Neural cell (in vitro differentiated cells): ENCODE data around the gene CSAD. TPM values are rescaled to one million over a fixed set of nuclear protein-coding genes. Genes with fewer than 3 reads are reported as not detected.

Experiments
- H2AFZ ChIP-seq: fragments of 200-600, 300-800 bp; sonication (generic), shearing (Covaris generic); 2 replicates; pipeline ENCODE4 v1.6.0; 2014; ENCODE audit warnings: low read depth, mild to moderate bottlenecking, antibody characterized with exemption, low read length, moderate library complexity
- H3F3A ChIP-seq: fragments of 200-600 bp; shearing (Covaris generic); 2 replicates; pipeline ENCODE4 v1.6.1; 2016; ENCODE audit warnings: mild to moderate bottlenecking, moderate library complexity, mixed read lengths, antibody characterized with exemption, low read length; ENCODE audit not compliant: insufficient read depth, poor library complexity, severe bottlenecking
- H3K27ac ChIP-seq: fragments of 200-600, 300-800 bp; sonication (generic), shearing (Covaris generic); 2 replicates; pipeline ENCODE4 v1.5.1; 2014; ENCODE audit warnings: mild to moderate bottlenecking, low read length, moderate library complexity
- H3K27me3 ChIP-seq: fragments of 300-800, 200-600 bp; sonication (generic), shearing (Covaris generic); 2 replicates; pipeline ENCODE4 v1.6.0; 2014; ENCODE audit warnings: mild to moderate bottlenecking, low read depth, low read length, moderate library complexity; ENCODE audit not compliant: insufficient read depth
- H3K36me3 ChIP-seq: fragments of 300-800, 200-600 bp; sonication (generic), shearing (Covaris generic); 2 replicates; pipeline ENCODE4 v1.5.1; 2014; ENCODE audit warnings: mild to moderate bottlenecking, antibody characterized with exemption, low read length, moderate library complexity; ENCODE audit not compliant: insufficient read depth
- H3K4me2 ChIP-seq: fragments of 300-800, 200-600 bp; sonication (generic), shearing (Covaris generic); 2 replicates; pipeline ENCODE4 v1.6.0; 2014; ENCODE audit warnings: mild to moderate bottlenecking, low read length
- H3K4me3 ChIP-seq: fragments of 300-800, 200-600 bp; sonication (generic), shearing (Covaris generic); 2 replicates; pipeline ENCODE4 v1.5.1; 2014; ENCODE audit warnings: mild to moderate bottlenecking, low read length, moderate library complexity
- H3K79me2 ChIP-seq: fragments of 200-600 bp; shearing (Covaris generic); replicated peaks from 2 replicates; pipeline ENCODE4 v1.6.0; 2014; ENCODE audit warnings: mild to moderate bottlenecking, low read length, moderate library complexity; ENCODE audit not compliant: insufficient read depth
- H3K9ac ChIP-seq: fragments of 300-800, 200-600 bp; sonication (generic), shearing (Covaris generic); 2 replicates; pipeline ENCODE4 v1.6.1; 2016; ENCODE audit warnings: mild to moderate bottlenecking, low read length, mixed read lengths
- H3K9me2 ChIP-seq: fragments of 200-600 bp; shearing (Covaris generic); 2 replicates; pipeline ENCODE4 v1.6.1; 2016; ENCODE audit warnings: mild to moderate bottlenecking, low read length, mixed read lengths; ENCODE audit not compliant: insufficient read depth
- H3K9me3 ChIP-seq: fragments of 200-600, 300-800 bp; sonication (generic), shearing (Covaris generic); 2 replicates; pipeline ENCODE4 v1.6.1; 2016; ENCODE audit warnings: mild to moderate bottlenecking, mixed run types, low read length, moderate library complexity, mixed read lengths
- H4K20me1 ChIP-seq: fragments of 200-600 bp; shearing (Covaris generic); 2 replicates; pipeline ENCODE4 v1.6.1; 2016; ENCODE audit warnings: mild to moderate bottlenecking, mixed run types; ENCODE audit not compliant: insufficient read depth
- EP300 ChIP-seq: fragments of 450-650 bp; conservative IDR thresholded peaks from 2 replicates; pipeline ENCODE4 v1.6.1; 2014; ENCODE audit warnings: antibody characterized with exemption, mild to moderate bottlenecking, moderate library complexity; ENCODE audit not compliant: poor library complexity, severe bottlenecking
- EZH2 ChIP-seq: fragments of 200-600, 300-800 bp; shearing (Covaris generic), sonication (generic); IDR thresholded peaks from 2 replicates; pipeline ENCODE4 v1.6.1; 2014; ENCODE audit warnings: antibody characterized with exemption, low read length, borderline replicate concordance, mild to moderate bottlenecking; ENCODE audit not compliant: insufficient read depth, poor library complexity, severe bottlenecking
- MXI1 ChIP-seq: fragments of 450-650 bp; conservative IDR thresholded peaks from 2 replicates; pipeline ENCODE4 v1.6.1; 2014; ENCODE audit warnings: antibody characterized with exemption, mild to moderate bottlenecking; ENCODE audit not compliant: poor library complexity, severe bottlenecking
- POLR2AphosphoS5 ChIP-seq: IDR thresholded peaks from 2 replicates; pipeline ENCODE4 v1.6.1; 2012
- RAD21 ChIP-seq: fragments of 450-650 bp; conservative IDR thresholded peaks from 2 replicates; pipeline ENCODE4 v1.6.1; 2014; ENCODE audit warnings: antibody characterized with exemption, mild to moderate bottlenecking, moderate library complexity
- REST ChIP-seq: IDR thresholded peaks from 2 replicates; pipeline ENCODE4 v1.6.1; 2012; ENCODE audit warnings: borderline replicate concordance
- SMC3 ChIP-seq: fragments of 450-650 bp; conservative IDR thresholded peaks from 2 replicates; pipeline ENCODE4 v1.6.1; 2014; ENCODE audit warnings: antibody characterized with exemption, mild to moderate bottlenecking, moderate library complexity; ENCODE audit not compliant: poor library complexity
- TAF1 ChIP-seq: IDR thresholded peaks from 2 replicates; pipeline ENCODE4 v1.6.1; 2012; ENCODE audit warnings: low read depth
- polyA plus RNA-seq: library from polyadenylated mRNA; depleted of rRNA; stranded (reverse); fragments of >200 nt; gene quantifications from 2 replicates; pipeline ENCODE4 v1.2.3, GENCODE V29; 2014
- TF ChIP-seq, protein P1 (sequence below): fragments of 450-650 bp; IDR thresholded peaks from 2 replicates; pipeline ENCODE4 v1.5.1; 2014; ENCODE audit warnings: antibody characterized with exemption, mild to moderate bottlenecking, moderate library complexity; ENCODE audit not compliant: poor library complexity, severe bottlenecking

The CSAD gene
- polyA plus RNA-seq, 1 donor from 2014 or later: 41.9 TPM

DNA sequence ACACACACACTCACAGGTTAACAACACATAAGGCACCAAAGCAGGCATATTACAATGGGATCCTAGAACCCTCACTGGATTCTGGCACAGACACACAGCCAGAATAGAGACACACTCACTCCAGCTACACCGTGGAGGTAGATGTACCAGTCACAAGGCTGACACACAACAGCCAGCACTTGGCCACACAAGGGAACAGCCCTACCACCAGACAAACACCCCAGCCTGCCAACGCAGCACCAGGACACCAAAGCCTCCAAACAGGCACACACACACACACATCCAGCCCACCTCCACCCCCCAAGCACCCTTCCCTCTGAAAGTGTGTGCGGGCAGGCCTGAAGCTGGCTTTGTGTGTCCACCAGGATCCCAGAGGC is 37.2 kb upstream of the CSAD start:
- TF ChIP-seq MXI1 (no peak), SMC3 (no peak), POLR2AphosphoS5 (no peak), TAF1 (no peak), EZH2 (no peak)
- TF ChIP-seq, protein P1, sequence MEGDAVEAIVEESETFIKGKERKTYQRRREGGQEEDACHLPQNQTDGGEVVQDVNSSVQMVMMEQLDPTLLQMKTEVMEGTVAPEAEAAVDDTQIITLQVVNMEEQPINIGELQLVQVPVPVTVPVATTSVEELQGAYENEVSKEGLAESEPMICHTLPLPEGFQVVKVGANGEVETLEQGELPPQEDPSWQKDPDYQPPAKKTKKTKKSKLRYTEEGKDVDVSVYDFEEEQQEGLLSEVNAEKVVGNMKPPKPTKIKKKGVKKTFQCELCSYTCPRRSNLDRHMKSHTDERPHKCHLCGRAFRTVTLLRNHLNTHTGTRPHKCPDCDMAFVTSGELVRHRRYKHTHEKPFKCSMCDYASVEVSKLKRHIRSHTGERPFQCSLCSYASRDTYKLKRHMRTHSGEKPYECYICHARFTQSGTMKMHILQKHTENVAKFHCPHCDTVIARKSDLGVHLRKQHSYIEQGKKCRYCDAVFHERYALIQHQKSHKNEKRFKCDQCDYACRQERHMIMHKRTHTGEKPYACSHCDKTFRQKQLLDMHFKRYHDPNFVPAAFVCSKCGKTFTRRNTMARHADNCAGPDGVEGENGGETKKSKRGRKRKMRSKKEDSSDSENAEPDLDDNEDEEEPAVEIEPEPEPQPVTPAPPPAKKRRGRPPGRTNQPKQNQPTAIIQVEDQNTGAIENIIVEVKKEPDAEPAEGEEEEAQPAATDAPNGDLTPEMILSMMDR: no peak
- Histone ChIP-seq H3K36me3 (no peaks in the 10 kb centered on the region), H3K4me2 (no peak overlapping the region), H2AFZ (no peak overlapping the region), H3K79me2 (no peaks in the 10 kb centered on the region), H3K4me3 (no peak overlapping the region), H3K27me3 (peaks cover 35% of the 10 kb centered on the region), H3K9me3 (no peaks in the 10 kb centered on the region), H3K9ac (no peak overlapping the region), H4K20me1 (no peaks in the 10 kb centered on the region), H3K27ac (no peak overlapping the region), H3K9me2 (no peaks in the 10 kb centered on the region), H3F3A (no peaks in the 10 kb centered on the region)

DNA sequence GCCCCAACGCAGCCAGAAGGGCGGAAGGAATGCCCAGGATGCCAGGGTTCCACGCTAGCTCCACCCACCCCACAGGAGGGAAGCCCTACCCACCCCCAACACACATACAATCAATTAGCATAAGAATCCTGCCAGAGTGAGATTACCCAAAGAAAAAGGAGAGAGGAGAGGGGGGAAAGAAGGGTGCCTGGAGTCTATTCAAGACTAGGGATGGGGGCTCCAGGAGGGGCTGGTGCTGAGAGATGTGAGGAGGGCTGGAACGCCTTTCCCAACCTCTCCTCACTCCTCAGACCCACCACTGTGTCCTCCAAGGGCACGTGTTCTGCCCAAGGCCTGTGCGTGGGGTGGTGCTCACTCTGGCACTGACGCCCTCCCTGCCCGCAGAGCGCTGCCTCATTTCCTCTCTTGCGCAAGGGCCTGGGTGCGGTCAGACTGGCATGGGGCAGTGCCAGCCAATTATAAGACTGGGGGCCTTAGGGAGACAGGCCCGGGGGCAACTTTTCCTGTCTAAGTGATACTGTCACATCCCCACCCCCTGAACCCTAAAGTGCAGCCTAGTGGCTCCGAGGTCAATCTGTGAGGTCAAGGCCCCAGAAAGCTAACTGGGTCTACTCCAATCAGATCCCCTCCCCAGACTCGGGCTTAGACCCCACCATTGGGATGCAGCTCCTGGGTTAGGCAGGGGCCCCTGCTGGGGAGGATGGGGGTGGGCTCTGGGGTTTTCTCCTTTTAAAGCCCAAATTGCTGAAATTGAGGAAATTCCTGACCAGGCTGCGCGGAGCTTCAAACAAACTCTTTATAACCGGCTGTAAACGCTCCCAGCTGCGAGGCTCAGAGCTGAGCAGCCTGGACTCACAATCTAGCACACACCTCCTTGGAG is 36.6 kb upstream of the CSAD start:
- Histone ChIP-seq H3F3A (no peaks in the 10 kb centered on the region), H3K27me3 (peaks cover 35% of the 10 kb centered on the region), H3K9me3 (no peaks in the 10 kb centered on the region), H3K27ac (no peak overlapping the region), H4K20me1 (no peaks in the 10 kb centered on the region), H2AFZ (no peak overlapping the region), H3K79me2 (no peaks in the 10 kb centered on the region), H3K4me3 (no peak overlapping the region), H3K9ac (no peak overlapping the region), H3K4me2 (no peak overlapping the region), H3K36me3 (no peaks in the 10 kb centered on the region), H3K9me2 (no peaks in the 10 kb centered on the region)
- TF ChIP-seq SMC3 (no peak), TAF1 (no peak), RAD21 (no peak), MXI1 (no peak), POLR2AphosphoS5 (no peak), EZH2 (no peak), REST (no peak), EP300 (no peak)
